GM12878 (cell line): ENCODE measurements around the gene HIVEP2. TPM values are rescaled to one million over a fixed set of nuclear protein-coding genes. Genes with fewer than 3 reads are reported as not detected.

Experiments used
- ATAC-seq: fragments of 200-7000 bp; cut with Tn5 transposase; 3 replicates; pipeline ENCODE4 v1.9.1; 2020; ENCODE audit warnings: mild to moderate bottlenecking, moderate library complexity
- BruUV-seq: library from RNA; stranded (reverse); fragments of 400-500 nt; replicated peaks from 2 replicates; lab custom pipeline; 2021; lab: Mats Ljungman, UMichigan
- CTCF ChIA-PET: fragments of 300-600 bp; sonication (Branson Sonifier 250); formaldehyde crosslinking; extraction: SDS; loops from one replicate; lab custom pipeline; 2021; ENCODE audit warnings: inconsistent platforms; lab: Yijun Ruan, JAX
- POLR2A ChIA-PET: fragments of 350-600 bp; formaldehyde crosslinking; extraction: SDS; loops from one replicate; lab custom pipeline; 2021; ENCODE audit warnings: inconsistent platforms; lab: Charles Lee
- RAD21 ChIA-PET: fragments of 300-600 bp; sonication (Branson Sonifier 250); formaldehyde crosslinking; loops from one replicate; lab custom pipeline; 2023; ENCODE audit warnings: antibody characterized with exemption; ENCODE audit not compliant: unreplicated experiment; lab: Charles Lee
- SMC1A ChIA-PET: fragments of 300-600 bp; sonication (Branson Sonifier 250); formaldehyde crosslinking; loops from one replicate; lab custom pipeline; 2023; ENCODE audit not compliant: unreplicated experiment, uncharacterized antibody; lab: Charles Lee
- DNase-seq: peaks from one replicate; pipeline ENCODE4 v3.0.0-alpha.2; 2011; ENCODE audit warnings: low read depth, low spot score
- FAIRE-seq: peaks from 3 replicates; lab custom pipeline; 2011; peaks lifted over from hg19 to GRCh38; lab: Jason Lieb, UNC
- H2AFZ ChIP-seq: 2 replicates; pipeline ENCODE4 v1.6.0; 2011; ENCODE audit warnings: low read depth, low read length, control low read depth; ENCODE audit not compliant: control insufficient read depth
- H3K27ac ChIP-seq: 2 replicates; pipeline ENCODE4 v1.5.1; 2011; ENCODE audit warnings: control low read depth; ENCODE audit not compliant: control insufficient read depth, insufficient read depth
- H3K27me3 ChIP-seq, 2 experiments: replicated peaks in 1 of 2; 2 replicates each; pipeline versions ENCODE4 v1.6.0 to v1.6.1; 2011; ENCODE audit warnings: low read length in 1 of 2; ENCODE audit not compliant: control insufficient read depth in 2 of 2, insufficient read depth in 2 of 2
- H3K36me3 ChIP-seq, 2 experiments: 2 replicates each; pipeline ENCODE4 v1.5.1; 2011; ENCODE audit warnings: low read length in 1 of 2; ENCODE audit not compliant: control insufficient read depth in 2 of 2, insufficient read depth in 2 of 2
- H3K4me1 ChIP-seq: 2 replicates; pipeline ENCODE4 v1.6.1; 2011; ENCODE audit warnings: mild to moderate bottlenecking, low read length, moderate library complexity, mixed read lengths; ENCODE audit not compliant: control insufficient read depth, insufficient read depth
- H3K4me2 ChIP-seq: 2 replicates; pipeline ENCODE4 v1.6.0; 2011; ENCODE audit warnings: control low read depth; ENCODE audit not compliant: control insufficient read depth, insufficient read depth
- H3K4me3 ChIP-seq: fragments of 200-600 bp; sonication (generic); 2 replicates; pipeline ENCODE4 v1.5.1; 2016
- H3K79me2 ChIP-seq: 2 replicates; pipeline ENCODE4 v1.6.0; 2011; ENCODE audit warnings: low read length; ENCODE audit not compliant: control insufficient read depth, insufficient read depth
- H3K9ac ChIP-seq: 2 replicates; pipeline ENCODE4 v1.8.0; 2011; ENCODE audit warnings: low read length, control low read depth, mixed read lengths; ENCODE audit not compliant: control insufficient read depth, insufficient read depth
- H3K9me3 ChIP-seq: replicated peaks from 3 replicates; pipeline ENCODE4 v1.5.1; 2011; ENCODE audit warnings: mild to moderate bottlenecking, low read length; ENCODE audit not compliant: control insufficient read depth, insufficient read depth
- H4K20me1 ChIP-seq: 2 replicates; pipeline ENCODE4 v1.6.0; 2011; ENCODE audit not compliant: control insufficient read depth, insufficient read depth
- CREB1 ChIP-seq: IDR thresholded peaks from 2 replicates; pipeline ENCODE4 v1.6.1; 2012; ENCODE audit warnings: low read depth, mild to moderate bottlenecking, inconsistent platforms
- CUX1 ChIP-seq: IDR thresholded peaks from 2 replicates; pipeline ENCODE4 v1.6.1; 2012; ENCODE audit warnings: improper control_type of control experiment, low read depth, low read length; ENCODE audit not compliant: insufficient replicate concordance
- EED ChIP-seq: sonication (generic); IDR thresholded peaks from 2 replicates; pipeline ENCODE4 v1.6.1; 2016; ENCODE audit warnings: antibody characterized with exemption, low read depth
- EP300 ChIP-seq, 2 experiments: fragments of 150-350 bp in 1 of 2; IDR thresholded peaks; 2 replicates each; pipeline ENCODE4 v1.6.1; 2011 to 2012; ENCODE audit warnings: low read depth in 2 of 2, low read length in 2 of 2, borderline replicate concordance in 1 of 2, improper control_type of control experiment in 1 of 2, inconsistent platforms in 1 of 2; ENCODE audit not compliant: control insufficient read depth in 1 of 2
- IKZF2 ChIP-seq, 2 experiments: fragments of 450-650 bp; IDR thresholded peaks; 2 replicates each; pipeline ENCODE4 v1.6.1; 2017; ENCODE audit warnings: mild to moderate bottlenecking in 2 of 2, moderate library complexity in 2 of 2
- LARP7 ChIP-seq: fragments of 450-650 bp; IDR thresholded peaks from 2 replicates; pipeline ENCODE4 v1.6.1; 2017; ENCODE audit warnings: mild to moderate bottlenecking
- MEF2A ChIP-seq: IDR thresholded peaks from 2 replicates; pipeline ENCODE4 v1.6.1; 2011; ENCODE audit warnings: low read depth, mild to moderate bottlenecking, low read length, moderate library complexity; ENCODE audit not compliant: insufficient read depth
- NBN ChIP-seq: fragments of 450-650 bp; IDR thresholded peaks from 2 replicates; pipeline ENCODE4 v1.6.1; 2016
- NFIC ChIP-seq: IDR thresholded peaks from 2 replicates; pipeline ENCODE4 v1.6.1; 2012; ENCODE audit warnings: low read depth, mild to moderate bottlenecking, inconsistent platforms, low read length, moderate library complexity
- NFYA ChIP-seq: IDR thresholded peaks from 2 replicates; pipeline ENCODE4 v1.6.1; 2011; ENCODE audit warnings: low read depth, mild to moderate bottlenecking, low read length, improper control_type of control experiment, borderline replicate concordance
- PKNOX1 ChIP-seq: fragments of 450-650 bp; IDR thresholded peaks from 2 replicates; pipeline ENCODE4 v1.6.1; 2016; ENCODE audit warnings: mild to moderate bottlenecking
- POLR2A ChIP-seq: IDR thresholded peaks from 2 replicates; pipeline ENCODE4 v1.6.1; 2011; ENCODE audit warnings: low read depth, mild to moderate bottlenecking, low read length
- POLR2AphosphoS2 ChIP-seq: IDR thresholded peaks from 2 replicates; pipeline ENCODE4 v1.6.1; 2011; ENCODE audit warnings: low read depth, mild to moderate bottlenecking, low read length, improper control_type of control experiment, moderate library complexity
- POLR2AphosphoS5 ChIP-seq: IDR thresholded peaks from 2 replicates; pipeline ENCODE4 v1.6.1; 2011; ENCODE audit warnings: mild to moderate bottlenecking, low read length, inconsistent platforms
- SIX5 ChIP-seq: IDR thresholded peaks from 2 replicates; pipeline ENCODE4 v1.6.1; 2011; ENCODE audit warnings: mild to moderate bottlenecking, low read depth, low read length, moderate library complexity; ENCODE audit not compliant: severe bottlenecking
- SMARCA5 ChIP-seq: fragments of 450-650 bp; IDR thresholded peaks from 2 replicates; pipeline ENCODE4 v1.6.1; 2017; ENCODE audit warnings: mild to moderate bottlenecking
- STAT1 ChIP-seq: fragments of 450-650 bp; conservative IDR thresholded peaks from 2 replicates; pipeline ENCODE4 v1.6.1; 2014; ENCODE audit warnings: antibody characterized with exemption, mild to moderate bottlenecking
- TAF1 ChIP-seq: IDR thresholded peaks from 2 replicates; pipeline ENCODE4 v1.6.1; 2011; ENCODE audit warnings: mild to moderate bottlenecking, low read depth, low read length, borderline replicate concordance
- TARDBP ChIP-seq: IDR thresholded peaks from 2 replicates; pipeline ENCODE4 v1.6.1; 2016; ENCODE audit warnings: borderline replicate concordance
- WGBS: methylation state at CpG from one replicate; pipeline ENCODE4 v1.1.6; 2016; ENCODE audit warnings: low lambda C conversion rate; ENCODE audit not compliant: insufficient replicate concordance, insufficient coverage; ENCODE audit errors: missing lambda C conversion rate; 5-methylcytosine and 5-hydroxymethylcytosine counted together
- in situ Hi-C: fragments of 300-500 bp; cut with MboI; formaldehyde crosslinking; loops from 9 replicates; pipeline ENCODE4 v1.14.3; 2018; ENCODE audit warnings: mixed read lengths
- intact Hi-C: fragments of 100-400 bp; cut with micrococcal nuclease; formaldehyde crosslinking; loops from one replicate; pipeline ENCODE4 v1.14.2; 2022; ENCODE audit not compliant: unreplicated experiment
- polyA plus RNA-seq, 11 experiments: library from polyadenylated mRNA; depleted of rRNA in 4 of 11; unstranded in 6 of 11; stranded (reverse) in 5 of 11; fragments of >200 nt; fragmentation: Nextera tagmentation in 4 of 11; fragmentation: Illumina TruSeq in 1 of 11; extraction: Ambion mirVana in 4 of 11; extraction: Trizol in 1 of 11; gene quantifications; 1 replicate in 1 of 11; 2 replicates in 10 of 11; pipeline versions ENCODE4 v1.2.1 to v1.2.3, GENCODE V29; 2011 to 2016; ENCODE audit warnings: inconsistent platforms in 2 of 11, missing spikeins in 2 of 11, low read depth in 1 of 11
- total RNA-seq, 4 experiments: library from RNA; depleted of rRNA in 3 of 4; stranded (reverse); fragments of >200 nt in 3 of 4; fragmentation: Illumina TruSeq in 1 of 4; extraction: Trizol in 1 of 4; gene quantifications; 2 replicates each; pipeline versions ENCODE4 v1.2.1 to v1.2.3, GENCODE V29; 2013 to 2021

Gene HIVEP2
- total and polyA plus RNA-seq, 10 of the 15 experiments (the other 5 are each of a cell fraction or from before 2014, with no cell fraction given), result 1.2 to 15.7 (median 10.2) TPM

GRCh38 chr6:142857233-142857761 lies 87.7 kb downstream of the HIVEP2 start:
- WGBS, result under 1% methylated on average over 7 of the region's 7 CpGs
- TSS peak; percentile 87 for BruUV-seq
- no peaks in the 10 kb centered on the region for H4K20me1 ChIP-seq
- H3K36me3 ChIP-seq, result peaks cover 2 to 3% of the 10 kb centered on the region in 2 experiments; a peak in 2 of 4 replicates
- DNase-seq (no peak), ATAC-seq (peak; percentile 58), FAIRE-seq (no peak)
- H3K9me3 ChIP-seq, result no peaks in the 10 kb centered on the region; the same call in 2 of the 3 replicates
- in situ Hi-C loops (no loop called here), intact Hi-C loops (loop anchor here (2.0 to 5.0 kb wide), 2 partner anchors 35 to 90 kb away; no protein-coding TSS in a partner anchor)
- POLR2A ChIA-PET, result interaction anchor here (0.6 to 7.9 kb wide), 12 partner anchors 9 to 74 kb away, joined by 3 to 78 read pairs (median 6); no protein-coding TSS in a partner anchor
- H3K4me1 ChIP-seq, result peaks cover 54% of the 10 kb centered on the region
- H2AFZ ChIP-seq, result no peak overlapping the region
- H3K4me2 ChIP-seq, result peak overlapping the region; percentile 99
- CTCF ChIA-PET, result interaction anchor here (0.7 to 2.9 kb wide), 11 partner anchors 10 to 157 kb away, joined by 3 to 10 read pairs (median 3); no protein-coding TSS in a partner anchor
- peak overlapping the region; percentile 98 for H3K27ac ChIP-seq
- peaks cover 73% of the 10 kb centered on the region for H3K79me2 ChIP-seq
- H3K9ac ChIP-seq, result peak overlapping the region; percentile 77
- SMC1A ChIA-PET, result interaction anchor here (0.6 to 11.4 kb wide), 19 partner anchors 9 to 161 kb away, joined by 3 to 213 read pairs (median 4); partner anchors contain the start of gene HIVEP2
- no peaks in the 10 kb centered on the region for H3K27me3 ChIP-seq
- peak overlapping the region; percentile 59; the same call in 1 of the 2 replicates for H3K4me3 ChIP-seq
- RAD21 ChIA-PET, result interaction anchor here (0.7 to 10.3 kb wide), 10 partner anchors 8 to 73 kb away, joined by 3 to 150 read pairs (median 6); no protein-coding TSS in a partner anchor
- TF ChIP-seq EED (no peak), MEF2A (0 out of 2 replicates have a peak, but pooled peaks have one; percentile 30), LARP7 (no peak), NBN (peak; percentile 33; the same call in 1 of the 2 replicates), STAT1 (no peak), EP300 (IDR thresholded peaks at IDR 0.05; ENCODE audit: borderline replicate concordance in 1 of 2, control insufficient read depth in 1 of 2, low read depth in 2 of 2, low read length in 2 of 2) (peak in 1 of 2 experiments; percentile 57; a peak in 1 of 4 replicates), SIX5 (no peak), PKNOX1 (peak; percentile 52; the same call in 1 of the 2 replicates), CREB1 (no peak), POLR2AphosphoS2 (no peak), IKZF2 (IDR thresholded peaks at IDR 0.05) (peak; percentile 46 to 50; a peak in 1 of 4 replicates), SMARCA5 (0 out of 2 replicates have a peak, but pooled peaks have one; percentile 32), NFIC (peak; percentile 57), POLR2A (0 out of 2 replicates have a peak, but pooled peaks have one; percentile 3), TARDBP (no peak), TAF1 (peak; percentile 34; the same call in 1 of the 2 replicates), POLR2AphosphoS5 (0 out of 2 replicates have a peak, but pooled peaks have one; percentile 12), NFYA (no peak), CUX1 (peak; percentile 75)
